Measurements from ENCODE around the gene EML6. TPM values are rescaled to one million over a fixed set of nuclear protein-coding genes. Genes with fewer than 3 reads are reported as not detected.

Gene EML6
- total and polyA plus RNA-seq, 2 of the 13 experiments (the other 11 are each of a cell fraction or from before 2014, with no cell fraction given) = 17.2 to 32.4 TPM

DNA sequence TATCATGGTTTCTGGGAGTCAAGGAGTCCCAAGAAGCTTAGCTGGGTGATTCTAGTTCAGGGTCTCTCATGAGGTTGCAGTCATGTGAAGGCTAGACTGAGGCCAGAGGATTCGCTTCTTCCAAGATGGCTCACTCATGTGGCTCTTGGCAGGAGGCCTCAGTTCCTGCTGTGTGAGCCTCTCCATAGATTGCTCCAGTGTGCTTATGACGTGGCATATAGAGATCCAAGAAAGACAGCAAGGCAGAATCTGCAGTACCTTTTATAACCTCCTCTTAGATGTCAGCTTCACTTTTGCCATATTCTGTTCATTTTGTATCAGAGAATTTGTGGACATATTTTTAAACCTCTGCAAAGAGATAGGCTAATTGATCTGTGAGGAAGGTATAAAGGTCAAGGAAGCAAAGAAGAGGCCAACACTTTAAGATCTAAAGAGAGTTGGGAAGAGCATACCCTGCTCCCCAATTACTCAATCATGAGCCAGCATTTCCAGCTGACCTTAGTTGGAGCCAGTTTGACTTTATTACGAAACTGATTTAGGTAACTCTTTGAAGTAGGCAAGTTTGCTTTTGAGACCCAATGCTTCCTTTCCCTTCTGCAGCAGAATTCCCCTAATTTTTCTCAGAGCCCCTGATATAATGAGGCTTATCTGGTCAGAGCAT lies 134.7 kb downstream of the EML6 start (continued):
- TF ChIP-seq, protein P1, sequence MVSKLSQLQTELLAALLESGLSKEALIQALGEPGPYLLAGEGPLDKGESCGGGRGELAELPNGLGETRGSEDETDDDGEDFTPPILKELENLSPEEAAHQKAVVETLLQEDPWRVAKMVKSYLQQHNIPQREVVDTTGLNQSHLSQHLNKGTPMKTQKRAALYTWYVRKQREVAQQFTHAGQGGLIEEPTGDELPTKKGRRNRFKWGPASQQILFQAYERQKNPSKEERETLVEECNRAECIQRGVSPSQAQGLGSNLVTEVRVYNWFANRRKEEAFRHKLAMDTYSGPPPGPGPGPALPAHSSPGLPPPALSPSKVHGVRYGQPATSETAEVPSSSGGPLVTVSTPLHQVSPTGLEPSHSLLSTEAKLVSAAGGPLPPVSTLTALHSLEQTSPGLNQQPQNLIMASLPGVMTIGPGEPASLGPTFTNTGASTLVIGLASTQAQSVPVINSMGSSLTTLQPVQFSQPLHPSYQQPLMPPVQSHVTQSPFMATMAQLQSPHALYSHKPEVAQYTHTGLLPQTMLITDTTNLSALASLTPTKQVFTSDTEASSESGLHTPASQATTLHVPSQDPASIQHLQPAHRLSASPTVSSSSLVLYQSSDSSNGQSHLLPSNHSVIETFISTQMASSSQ (IDR thresholded peaks at IDR 0.05; ENCODE audit: low read depth) = peak; percentile 14; the same call in 1 of the 2 replicates
- TF ChIP-seq, protein P1 (CRISPR knock-in tag; IDR thresholded peaks at IDR 0.05; ENCODE audit: borderline replicate concordance) = 0 out of 2 replicates have a peak, but pooled peaks have one; percentile 27
- TF ChIP-seq SIX4 (CRISPR knock-in tag; IDR thresholded peaks at IDR 0.05) (peak; percentile 36; the same call in 1 of the 2 replicates), NFKBIZ (CRISPR knock-in tag; IDR thresholded peaks at IDR 0.05) (peak; percentile 67; the same call in 1 of the 2 replicates), NR2F6 (IDR thresholded peaks at IDR 0.05) (peak; percentile 97), NR2F6 (CRISPR knock-in tag; IDR thresholded peaks at IDR 0.05) (peak; percentile 95), ISL2 (CRISPR knock-in tag; IDR thresholded peaks at IDR 0.05) (peak; percentile 84), POGZ (CRISPR knock-in tag; IDR thresholded peaks at IDR 0.05) (peak; percentile 84), MAFF (IDR thresholded peaks at IDR 0.05; ENCODE audit: low read depth, low read length) (peak; percentile 83), ZNF878 (CRISPR knock-in tag; IDR thresholded peaks at IDR 0.05) (0 out of 2 replicates have a peak, but pooled peaks have one; percentile 17), ZNF556 (CRISPR knock-in tag; IDR thresholded peaks at IDR 0.05; ENCODE audit: borderline replicate concordance) (peak; percentile 62; the same call in 1 of the 2 replicates), ZNF629 (CRISPR knock-in tag; conservative IDR thresholded peaks at IDR 0.05) (peak; percentile 17; the same call in 1 of the 2 replicates), MED1 (CRISPR knock-in tag; IDR thresholded peaks at IDR 0.05) (peak; percentile 80), MAFG (CRISPR knock-in tag; IDR thresholded peaks at IDR 0.05) (peak; percentile 96), MIXL1 (CRISPR knock-in tag; IDR thresholded peaks at IDR 0.05) (peak; percentile 28; the same call in 1 of the 2 replicates), BATF2 (CRISPR knock-in tag; IDR thresholded peaks at IDR 0.05) (no peak), CEBPG (CRISPR knock-in tag; IDR thresholded peaks at IDR 0.05) (peak; percentile 98), NAIF1 (CRISPR knock-in tag; IDR thresholded peaks at IDR 0.05; ENCODE audit: borderline replicate concordance) (no peak), PPARG (CRISPR knock-in tag; conservative IDR thresholded peaks at IDR 0.05) (peak; percentile 81), ZBTB21 (CRISPR knock-in tag; IDR thresholded peaks at IDR 0.05) (0 out of 2 replicates have a peak, but pooled peaks have one; percentile 39), ZZZ3 (CRISPR knock-in tag; IDR thresholded peaks at IDR 0.05; ENCODE audit: borderline replicate concordance) (no peak), ZNF773 (CRISPR knock-in tag; IDR thresholded peaks at IDR 0.05; ENCODE audit: borderline replicate concordance) (no peak), TRIM24 (CRISPR knock-in tag; IDR thresholded peaks at IDR 0.05) (peak; percentile 97)
- TF ChIP-seq, protein P2, sequence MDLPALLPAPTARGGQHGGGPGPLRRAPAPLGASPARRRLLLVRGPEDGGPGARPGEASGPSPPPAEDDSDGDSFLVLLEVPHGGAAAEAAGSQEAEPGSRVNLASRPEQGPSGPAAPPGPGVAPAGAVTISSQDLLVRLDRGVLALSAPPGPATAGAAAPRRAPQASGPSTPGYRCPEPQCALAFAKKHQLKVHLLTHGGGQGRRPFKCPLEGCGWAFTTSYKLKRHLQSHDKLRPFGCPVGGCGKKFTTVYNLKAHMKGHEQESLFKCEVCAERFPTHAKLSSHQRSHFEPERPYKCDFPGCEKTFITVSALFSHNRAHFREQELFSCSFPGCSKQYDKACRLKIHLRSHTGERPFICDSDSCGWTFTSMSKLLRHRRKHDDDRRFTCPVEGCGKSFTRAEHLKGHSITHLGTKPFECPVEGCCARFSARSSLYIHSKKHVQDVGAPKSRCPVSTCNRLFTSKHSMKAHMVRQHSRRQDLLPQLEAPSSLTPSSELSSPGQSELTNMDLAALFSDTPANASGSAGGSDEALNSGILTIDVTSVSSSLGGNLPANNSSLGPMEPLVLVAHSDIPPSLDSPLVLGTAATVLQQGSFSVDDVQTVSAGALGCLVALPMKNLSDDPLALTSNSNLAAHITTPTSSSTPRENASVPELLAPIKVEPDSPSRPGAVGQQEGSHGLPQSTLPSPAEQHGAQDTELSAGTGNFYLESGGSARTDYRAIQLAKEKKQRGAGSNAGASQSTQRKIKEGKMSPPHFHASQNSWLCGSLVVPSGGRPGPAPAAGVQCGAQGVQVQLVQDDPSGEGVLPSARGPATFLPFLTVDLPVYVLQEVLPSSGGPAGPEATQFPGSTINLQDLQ (CRISPR knock-in tag; IDR thresholded peaks at IDR 0.05) = no peak
